Osteocyte (in vitro differentiated cells): ENCODE data around the gene PCF11. TPM values are rescaled to one million over a fixed set of nuclear protein-coding genes. Genes with fewer than 3 reads are reported as not detected.

Source experiments
- DNase-seq: peaks from one replicate; pipeline ENCODE4 v3.0.0; 2021; ENCODE audit warnings: mixed read lengths; ENCODE audit not compliant: unreplicated experiment; ENCODE audit errors: extremely low spot score
- H3K27ac Mint-ChIP-seq: one replicate; pipeline ENCODE4 v1.8.0; 2021; ENCODE audit warnings: mild to moderate bottlenecking, mixed read lengths; ENCODE audit not compliant: unreplicated experiment
- H3K27me3 Mint-ChIP-seq: one replicate; pipeline ENCODE4 v1.8.0; 2021; ENCODE audit warnings: mixed read lengths; ENCODE audit not compliant: unreplicated experiment
- H3K36me3 Mint-ChIP-seq: one replicate; pipeline ENCODE4 v1.8.0; 2021; ENCODE audit warnings: mixed read lengths; ENCODE audit not compliant: unreplicated experiment
- H3K4me1 Mint-ChIP-seq: one replicate; pipeline ENCODE4 v1.8.0; 2021; ENCODE audit warnings: mixed read lengths; ENCODE audit not compliant: unreplicated experiment
- H3K4me3 Mint-ChIP-seq: one replicate; pipeline ENCODE4 v1.8.0; 2021; ENCODE audit warnings: mild to moderate bottlenecking, moderate library complexity, mixed read lengths; ENCODE audit not compliant: unreplicated experiment
- H3K9me3 Mint-ChIP-seq: one replicate; pipeline ENCODE4 v1.8.0; 2021; ENCODE audit warnings: mixed read lengths; ENCODE audit not compliant: unreplicated experiment
- CTCF ChIP-seq: fragments of 200-600 bp; sonication (generic); IDR thresholded peaks from 2 replicates; pipeline ENCODE4 v1.5.0; 2021; ENCODE audit warnings: antibody characterized with exemption, mild to moderate bottlenecking, moderate library complexity
- total RNA-seq: library from RNA; stranded (reverse); gene quantifications from 2 replicates; pipeline ENCODE4 v1.2.1, GENCODE V29; 2021

PCF11 gene
- total RNA-seq, 1 donor from 2014 or later: 66.6 TPM

- Mint-ChIP-seq H3K9me3 (no peaks in the 10 kb centered on the region), H3K27ac (no peak overlapping the region), H3K36me3 (no peaks in the 10 kb centered on the region), H3K4me1 (no peaks in the 10 kb centered on the region), H3K27me3 (peaks cover 8% of the 10 kb centered on the region), H3K4me3 (no peak overlapping the region)
- no peak for TF ChIP-seq CTCF
- DNase-seq: no peak
These were observed 17.6 kb upstream of the PCF11 start for GRCh38 chr11:83139310-83139709.

- Mint-ChIP-seq H3K27me3 (peaks cover 9% of the 10 kb centered on the region), H3K4me1 (no peaks in the 10 kb centered on the region), H3K36me3 (no peaks in the 10 kb centered on the region), H3K9me3 (no peaks in the 10 kb centered on the region), H3K4me3 (no peak overlapping the region), H3K27ac (no peak overlapping the region)
- TF ChIP-seq CTCF: no peak
- DNase-seq: no peak
These were observed 16.1 kb upstream of the PCF11 start for GRCh38 chr11:83140691-83141455.

- Mint-ChIP-seq H3K27ac (no peak overlapping the region), H3K4me1 (no peaks in the 10 kb centered on the region), H3K27me3 (peaks cover 7% of the 10 kb centered on the region), H3K36me3 (no peaks in the 10 kb centered on the region), H3K4me3 (no peak overlapping the region), H3K9me3 (no peaks in the 10 kb centered on the region)
- no peak for DNase-seq
- TF ChIP-seq CTCF: no peak
These were observed 9.0 kb upstream of the PCF11 start for GRCh38 chr11:83147895-83148294.

GRCh38 chr11:83150450-83150849 lies 6.5 kb upstream of the PCF11 start:
- H3K27me3 Mint-ChIP-seq: peaks cover 4% of the 10 kb centered on the region
- TF ChIP-seq CTCF: no peak
- H3K4me3 Mint-ChIP-seq: no peak overlapping the region
- H3K36me3 Mint-ChIP-seq: no peaks in the 10 kb centered on the region
- no peak for DNase-seq
- peaks cover 3% of the 10 kb centered on the region for H3K4me1 Mint-ChIP-seq
- H3K27ac Mint-ChIP-seq: no peak overlapping the region
- H3K9me3 Mint-ChIP-seq: no peaks in the 10 kb centered on the region

GRCh38 chr11:83151274-83151977 lies 5.5 kb upstream of the PCF11 start:
- H3K36me3 Mint-ChIP-seq: no peaks in the 10 kb centered on the region
- DNase-seq: no peak
- H3K4me3 Mint-ChIP-seq: no peak overlapping the region
- no peaks in the 10 kb centered on the region for H3K9me3 Mint-ChIP-seq
- no peak for TF ChIP-seq CTCF
- H3K27me3 Mint-ChIP-seq: peaks cover 4% of the 10 kb centered on the region
- peaks cover 4% of the 10 kb centered on the region for H3K4me1 Mint-ChIP-seq
- H3K27ac Mint-ChIP-seq: no peak overlapping the region
